ENCODE results near the gene PPIC. TPM values are rescaled to one million over a fixed set of nuclear protein-coding genes. Genes with fewer than 3 reads are reported as not detected.
"Not testable (repeated sequence)": the region's sequence is repeated elsewhere in the genome, so short reads cannot be mapped to it uniquely, and the experiment has no call there.

Gene PPIC
- total RNA-seq, 1 donor from 2014 or later: 51.9 TPM

- no peak overlapping the region for H3K27ac ChIP-seq (ENCODE audit: low read depth, low read length)
- H3K4me1 Mint-ChIP-seq (ENCODE audit: low read depth, unreplicated experiment): no peaks in the 10 kb centered on the region
- no peaks in the 10 kb centered on the region for H3K4me1 ChIP-seq (ENCODE audit: insufficient read depth, low read length)
- no peaks in the 10 kb centered on the region for H3K9me3 ChIP-seq (ENCODE audit: insufficient read depth, low read depth, low read length)
- peaks cover 2% of the 10 kb centered on the region for H3K9me3 Mint-ChIP-seq (ENCODE audit: unreplicated experiment)
- no peaks in the 10 kb centered on the region for H3K79me2 ChIP-seq (ENCODE audit: insufficient read depth, low read length)
- H3K4me3 ChIP-seq (ENCODE audit: insufficient read depth, low read depth, low read length): no peak overlapping the region
- TF ChIP-seq EZH2 (IDR thresholded peaks at IDR 0.05; ENCODE audit: insufficient read depth, low read length) (no peak), CTCF (IDR thresholded peaks at IDR 0.05; ENCODE audit: insufficient read depth, low read depth, low read length) (no peak)
- H3K36me3 Mint-ChIP-seq (ENCODE audit: low read depth, unreplicated experiment): peaks cover 3% of the 10 kb centered on the region
- FAIRE-seq (no peak), DNase-seq (ENCODE audit: low read depth) (no peak)
- H2AFZ ChIP-seq (ENCODE audit: low read depth, low read length): no peak overlapping the region
- no peak overlapping the region for H3K27ac Mint-ChIP-seq (ENCODE audit: unreplicated experiment)
- H3K9ac ChIP-seq (ENCODE audit: low read length): no peak overlapping the region
- no peaks in the 10 kb centered on the region for H3K27me3 ChIP-seq (ENCODE audit: insufficient read depth, low read length)
- H4K20me1 ChIP-seq (ENCODE audit: insufficient read depth, low read length): peaks cover 9% of the 10 kb centered on the region
- no peaks in the 10 kb centered on the region for H3K27me3 Mint-ChIP-seq (ENCODE audit: low read depth, unreplicated experiment)
- no peak overlapping the region for H3K4me3 Mint-ChIP-seq (ENCODE audit: unreplicated experiment)
- H3K36me3 ChIP-seq (ENCODE audit: insufficient read depth, low read length): no peaks in the 10 kb centered on the region
- no peak overlapping the region for H3K4me2 ChIP-seq (ENCODE audit: low read length)
Observed at GRCh38 chr5:122978644-122979297, 57.8 kb downstream of the PPIC start.

DNA sequence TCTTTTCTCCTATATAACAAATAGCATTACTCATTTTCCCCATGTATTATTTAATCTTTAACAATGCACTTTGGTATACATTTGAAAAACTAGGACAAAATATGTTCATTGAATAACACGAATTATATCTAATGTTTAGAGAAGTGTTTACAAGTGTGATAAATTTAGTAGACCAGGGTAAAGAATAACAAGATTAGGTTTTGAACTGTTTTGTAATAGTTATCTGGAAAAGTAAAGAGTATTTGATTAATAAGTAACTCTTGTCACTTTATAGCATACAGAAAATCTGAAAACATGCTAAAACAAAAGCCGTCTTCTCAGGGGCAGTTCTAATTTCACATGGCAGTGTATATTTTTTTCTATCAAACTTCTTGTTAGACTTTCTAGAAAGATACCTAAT, 58.5 kb downstream of the PPIC start:
- H3K27ac Mint-ChIP-seq (ENCODE audit: unreplicated experiment): no peak overlapping the region
- H3K9me3 Mint-ChIP-seq (ENCODE audit: unreplicated experiment): peaks cover 2% of the 10 kb centered on the region
- Histone ChIP-seq H3K79me2 (ENCODE audit: insufficient read depth, low read length) (no peaks in the 10 kb centered on the region), H3K4me2 (ENCODE audit: low read length) (no peak overlapping the region), H3K27ac (ENCODE audit: low read depth, low read length) (no peak overlapping the region), H3K27me3 (ENCODE audit: insufficient read depth, low read length) (no peaks in the 10 kb centered on the region), H3K9me3 (ENCODE audit: insufficient read depth, low read depth, low read length) (no peaks in the 10 kb centered on the region), H3K4me3 (ENCODE audit: insufficient read depth, low read depth, low read length) (no peak overlapping the region), H3K36me3 (ENCODE audit: insufficient read depth, low read length) (no peaks in the 10 kb centered on the region), H2AFZ (ENCODE audit: low read depth, low read length) (no peak overlapping the region), H3K9ac (ENCODE audit: low read length) (no peak overlapping the region), H3K4me1 (ENCODE audit: insufficient read depth, low read length) (peaks cover 4% of the 10 kb centered on the region), H4K20me1 (ENCODE audit: insufficient read depth, low read length) (peaks cover 9% of the 10 kb centered on the region)
- no peaks in the 10 kb centered on the region for H3K27me3 Mint-ChIP-seq (ENCODE audit: low read depth, unreplicated experiment)
- FAIRE-seq (no peak), DNase-seq (ENCODE audit: low read depth) (no peak)
- TF ChIP-seq EZH2 (IDR thresholded peaks at IDR 0.05; ENCODE audit: insufficient read depth, low read length): no peak
- no peak for TF ChIP-seq CTCF (IDR thresholded peaks at IDR 0.05; ENCODE audit: insufficient read depth, low read depth, low read length)
- no peak overlapping the region for H3K4me3 Mint-ChIP-seq (ENCODE audit: unreplicated experiment)
- peaks cover 4% of the 10 kb centered on the region for H3K36me3 Mint-ChIP-seq (ENCODE audit: low read depth, unreplicated experiment)
- H3K4me1 Mint-ChIP-seq (ENCODE audit: low read depth, unreplicated experiment): peaks cover 2% of the 10 kb centered on the region

DNA sequence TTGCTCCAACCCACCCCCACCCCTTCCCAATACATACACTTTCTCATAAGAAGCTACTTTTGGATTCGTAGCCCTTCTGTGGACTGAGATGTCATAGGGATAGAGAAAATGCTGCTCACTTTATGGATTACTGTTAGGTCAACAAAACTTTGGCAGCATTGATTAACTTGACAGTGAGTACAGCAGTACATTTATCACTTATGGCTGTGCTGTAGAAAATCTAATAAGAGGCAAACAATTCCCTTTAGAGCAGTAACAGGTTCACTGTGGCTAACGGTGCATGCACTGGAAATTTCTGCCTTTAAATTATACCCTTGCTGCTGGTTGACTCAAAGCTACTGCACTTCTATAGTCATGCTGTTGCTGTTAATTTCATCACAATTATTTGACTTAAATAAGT, 59.2 kb downstream of the PPIC start:
- Histone ChIP-seq H2AFZ (ENCODE audit: low read depth, low read length) (no peak overlapping the region), H4K20me1 (ENCODE audit: insufficient read depth, low read length) (peaks cover 9% of the 10 kb centered on the region), H3K36me3 (ENCODE audit: insufficient read depth, low read length) (no peaks in the 10 kb centered on the region), H3K4me2 (ENCODE audit: low read length) (no peak overlapping the region), H3K4me3 (ENCODE audit: insufficient read depth, low read depth, low read length) (no peak overlapping the region), H3K27ac (ENCODE audit: low read depth, low read length) (no peak overlapping the region), H3K9ac (ENCODE audit: low read length) (no peak overlapping the region), H3K79me2 (ENCODE audit: insufficient read depth, low read length) (no peaks in the 10 kb centered on the region), H3K27me3 (ENCODE audit: insufficient read depth, low read length) (no peaks in the 10 kb centered on the region), H3K9me3 (ENCODE audit: insufficient read depth, low read depth, low read length) (no peaks in the 10 kb centered on the region), H3K4me1 (ENCODE audit: insufficient read depth, low read length) (peaks cover 5% of the 10 kb centered on the region)
- FAIRE-seq (no peak), DNase-seq (ENCODE audit: low read depth) (no peak)
- Mint-ChIP-seq H3K4me1 (ENCODE audit: low read depth, unreplicated experiment) (peaks cover 5% of the 10 kb centered on the region), H3K9me3 (ENCODE audit: unreplicated experiment) (peaks cover 2% of the 10 kb centered on the region), H3K4me3 (ENCODE audit: unreplicated experiment) (no peak overlapping the region), H3K36me3 (ENCODE audit: low read depth, unreplicated experiment) (peaks cover 8% of the 10 kb centered on the region), H3K27me3 (ENCODE audit: low read depth, unreplicated experiment) (no peaks in the 10 kb centered on the region), H3K27ac (ENCODE audit: unreplicated experiment) (no peak overlapping the region)
- no peak for TF ChIP-seq CTCF (IDR thresholded peaks at IDR 0.05; ENCODE audit: insufficient read depth, low read depth, low read length)
- TF ChIP-seq EZH2 (IDR thresholded peaks at IDR 0.05; ENCODE audit: insufficient read depth, low read length): no peak

GRCh38 chr5:122974251-122974650, 62.3 kb downstream of the PPIC start:
- H3K4me3 ChIP-seq (ENCODE audit: insufficient read depth, low read depth, low read length); H3K4me2 ChIP-seq (ENCODE audit: low read length); H2AFZ ChIP-seq (ENCODE audit: low read depth, low read length); H3K27me3 ChIP-seq (ENCODE audit: insufficient read depth, low read length); DNase-seq (ENCODE audit: low read depth); H3K27ac ChIP-seq (ENCODE audit: low read depth, low read length); H3K36me3 ChIP-seq (ENCODE audit: insufficient read depth, low read length); H3K79me2 ChIP-seq (ENCODE audit: insufficient read depth, low read length); H3K27ac Mint-ChIP-seq (ENCODE audit: unreplicated experiment); H3K9me3 ChIP-seq (ENCODE audit: insufficient read depth, low read depth, low read length); H3K4me3 Mint-ChIP-seq (ENCODE audit: unreplicated experiment); H3K9ac ChIP-seq (ENCODE audit: low read length); H3K27me3 Mint-ChIP-seq (ENCODE audit: low read depth, unreplicated experiment); H3K9me3 Mint-ChIP-seq (ENCODE audit: unreplicated experiment); H4K20me1 ChIP-seq (ENCODE audit: insufficient read depth, low read length); H3K4me1 Mint-ChIP-seq (ENCODE audit: low read depth, unreplicated experiment); FAIRE-seq; H3K4me1 ChIP-seq (ENCODE audit: insufficient read depth, low read length): not testable (repeated sequence)
- peaks cover 11% of the 10 kb centered on the region for H3K36me3 Mint-ChIP-seq (ENCODE audit: low read depth, unreplicated experiment)

Data from astrocyte (in vitro differentiated cells and primary cell).